ENCODE data around the gene SLC4A8. TPM values are rescaled to one million over a fixed set of nuclear protein-coding genes. Genes with fewer than 3 reads are reported as not detected.

The SLC4A8 gene
- total RNA-seq, 3 donors from 2014 or later (not counting 1 experiment from before 2014, with no cell fraction given) = 9.8 to 19.2 (median 13.6) TPM

DNA sequence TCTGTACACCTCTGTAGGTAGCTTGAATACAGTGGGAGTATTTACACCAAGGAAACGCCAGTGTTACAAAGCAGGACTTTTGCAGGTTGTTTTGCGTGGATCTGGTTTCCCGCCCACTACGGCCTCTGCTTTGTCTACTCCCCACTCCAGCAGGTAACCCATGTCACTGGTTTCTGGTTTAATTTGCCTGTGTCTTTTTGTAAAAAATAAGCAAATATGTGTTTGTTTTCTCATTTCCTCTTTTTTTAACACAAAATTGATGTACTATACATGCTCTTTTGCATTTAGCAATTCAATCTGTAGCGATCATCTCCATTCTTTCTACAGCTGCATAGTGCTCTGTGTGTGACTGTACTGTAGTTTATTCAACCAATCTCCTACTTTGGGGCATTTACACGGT lies 123.0 kb downstream of the SLC4A8 start:
- H3K36me3 Mint-ChIP-seq = no peaks in the 10 kb centered on the region

DNA sequence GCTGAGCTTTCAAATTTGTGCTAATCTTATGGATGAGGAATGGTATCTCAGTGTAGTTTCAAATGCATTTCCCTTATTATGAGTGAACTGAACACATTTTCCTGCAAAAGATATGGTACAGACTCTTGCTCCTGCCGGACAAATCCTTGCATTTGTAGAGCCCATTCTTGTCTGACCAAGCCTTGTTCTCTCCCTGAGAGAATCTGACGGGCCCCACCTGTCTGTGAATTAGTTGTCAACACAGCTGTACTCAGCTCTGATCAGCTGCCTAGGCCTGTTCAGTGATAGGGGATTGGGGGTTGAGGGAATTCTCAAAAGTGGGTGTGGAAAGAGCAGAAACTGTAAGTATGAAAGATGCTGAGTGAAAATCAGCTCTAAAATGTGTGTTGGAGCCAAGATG lies 123.6 kb downstream of the SLC4A8 start:
- Mint-ChIP-seq H3K4me1 (no peaks in the 10 kb centered on the region), H3K27ac (no peak overlapping the region), H3K36me3 (no peaks in the 10 kb centered on the region), H3K4me3 (no peak overlapping the region), H3K27me3 (ENCODE audit: low read depth in 2 of 2) (peaks cover 28 to 43% of the 10 kb centered on the region in 2 donors), H3K9me3 (no peaks in the 10 kb centered on the region)
- Histone ChIP-seq H3K27me3 (ENCODE audit: control insufficient read depth, insufficient read depth, low read length) (peaks cover 2% of the 10 kb centered on the region), H3K27ac (ENCODE audit: low read length) (no peak overlapping the region), H3K36me3 (ENCODE audit: control insufficient read depth, insufficient read depth, low read length) (no peaks in the 10 kb centered on the region), H3K4me1 (ENCODE audit: control insufficient read depth, insufficient read depth, low read length) (no peaks in the 10 kb centered on the region), H3K4me3 (ENCODE audit: low read length) (no peak overlapping the region), H3K9me3 (ENCODE audit: control insufficient read depth, insufficient read depth, low read length) (no peaks in the 10 kb centered on the region)
- intact Hi-C loops (cut with micrococcal nuclease) = no loop called here
- ATAC-seq (no peak), DNase-seq (no peak)
- TF ChIP-seq, protein P1, sequence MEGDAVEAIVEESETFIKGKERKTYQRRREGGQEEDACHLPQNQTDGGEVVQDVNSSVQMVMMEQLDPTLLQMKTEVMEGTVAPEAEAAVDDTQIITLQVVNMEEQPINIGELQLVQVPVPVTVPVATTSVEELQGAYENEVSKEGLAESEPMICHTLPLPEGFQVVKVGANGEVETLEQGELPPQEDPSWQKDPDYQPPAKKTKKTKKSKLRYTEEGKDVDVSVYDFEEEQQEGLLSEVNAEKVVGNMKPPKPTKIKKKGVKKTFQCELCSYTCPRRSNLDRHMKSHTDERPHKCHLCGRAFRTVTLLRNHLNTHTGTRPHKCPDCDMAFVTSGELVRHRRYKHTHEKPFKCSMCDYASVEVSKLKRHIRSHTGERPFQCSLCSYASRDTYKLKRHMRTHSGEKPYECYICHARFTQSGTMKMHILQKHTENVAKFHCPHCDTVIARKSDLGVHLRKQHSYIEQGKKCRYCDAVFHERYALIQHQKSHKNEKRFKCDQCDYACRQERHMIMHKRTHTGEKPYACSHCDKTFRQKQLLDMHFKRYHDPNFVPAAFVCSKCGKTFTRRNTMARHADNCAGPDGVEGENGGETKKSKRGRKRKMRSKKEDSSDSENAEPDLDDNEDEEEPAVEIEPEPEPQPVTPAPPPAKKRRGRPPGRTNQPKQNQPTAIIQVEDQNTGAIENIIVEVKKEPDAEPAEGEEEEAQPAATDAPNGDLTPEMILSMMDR (IDR thresholded peaks at IDR 0.05) = no peak
- 84% methylated on average over 2 of the region's 2 CpGs for WGBS (ENCODE audit: insufficient coverage)

More for the DNA sequence above, 123.0 kb downstream of the SLC4A8 start:
- no peaks in the 10 kb centered on the region for H3K4me1 ChIP-seq (ENCODE audit: control insufficient read depth, insufficient read depth, low read length)
- ATAC-seq (no peak), DNase-seq (no peak)
- Mint-ChIP-seq H3K4me3 (no peak overlapping the region), H3K27me3 (ENCODE audit: low read depth in 2 of 2) (peaks cover 28 to 41% of the 10 kb centered on the region in 2 donors), H3K9me3 (no peaks in the 10 kb centered on the region), H3K27ac (no peak overlapping the region), H3K4me1 (no peaks in the 10 kb centered on the region)
- H3K4me3 ChIP-seq (ENCODE audit: low read length) = no peak overlapping the region
- intact Hi-C loops (cut with micrococcal nuclease) = no loop called here
- H3K9me3 ChIP-seq (ENCODE audit: control insufficient read depth, insufficient read depth, low read length) = no peaks in the 10 kb centered on the region
- H3K36me3 ChIP-seq (ENCODE audit: control insufficient read depth, insufficient read depth, low read length) = no peaks in the 10 kb centered on the region
- peaks cover 2% of the 10 kb centered on the region for H3K27me3 ChIP-seq (ENCODE audit: control insufficient read depth, insufficient read depth, low read length)
- no peak overlapping the region for H3K27ac ChIP-seq (ENCODE audit: low read length)
- 92% methylated on average over 5 of the region's 6 CpGs for WGBS (ENCODE audit: insufficient coverage)
- TF ChIP-seq, protein P1 (IDR thresholded peaks at IDR 0.05) = no peak

DNA sequence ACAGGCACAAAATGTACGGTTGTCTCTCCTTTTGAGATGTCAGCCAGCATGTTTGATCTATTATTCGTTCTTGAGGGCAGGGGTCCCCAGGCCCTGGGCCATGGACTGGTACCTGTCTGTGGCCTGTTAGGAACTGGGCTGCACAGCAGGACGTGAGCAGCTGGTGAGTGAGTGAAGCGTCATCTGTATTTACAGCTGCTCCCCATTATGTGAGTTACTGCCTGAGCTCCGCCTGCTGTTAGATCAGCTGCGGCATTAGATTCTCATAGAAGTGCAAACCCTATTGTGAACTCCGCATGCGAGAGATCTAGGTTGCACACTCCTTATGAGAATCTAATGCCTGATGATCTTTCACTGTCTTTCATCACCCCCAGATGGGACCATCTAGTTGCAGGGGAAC lies 125.0 kb downstream of the SLC4A8 start:
- Mint-ChIP-seq H3K36me3 (no peaks in the 10 kb centered on the region), H3K27me3 (ENCODE audit: low read depth in 2 of 2) (peaks cover 28 to 52% of the 10 kb centered on the region in 2 donors), H3K4me1 (no peaks in the 10 kb centered on the region), H3K4me3 (no peak overlapping the region), H3K9me3 (no peaks in the 10 kb centered on the region), H3K27ac (no peak overlapping the region)
- no peak for ATAC-seq
- WGBS (ENCODE audit: insufficient coverage) = 94% methylated on average over 8 of the region's 8 CpGs
- H3K27me3 ChIP-seq (ENCODE audit: control insufficient read depth, insufficient read depth, low read length) = peaks cover 2% of the 10 kb centered on the region
- H3K27ac ChIP-seq (ENCODE audit: low read length) = no peak overlapping the region
- H3K4me3 ChIP-seq (ENCODE audit: low read length) = no peak overlapping the region
- no peak for DNase-seq
- H3K36me3 ChIP-seq (ENCODE audit: control insufficient read depth, insufficient read depth, low read length) = no peaks in the 10 kb centered on the region
- TF ChIP-seq, protein P1 (IDR thresholded peaks at IDR 0.05) = no peak
- H3K4me1 ChIP-seq (ENCODE audit: control insufficient read depth, insufficient read depth, low read length) = no peaks in the 10 kb centered on the region
- intact Hi-C loops (cut with micrococcal nuclease) = no loop called here
- H3K9me3 ChIP-seq (ENCODE audit: control insufficient read depth, insufficient read depth, low read length) = no peaks in the 10 kb centered on the region

Other genes starting within 250 kb of the SLC4A8 start
- 1 to 10 TPM; 5.7 to 6.6 (median 6.0) TPM for gene POU6F1, start 206.8 kb upstream of the SLC4A8 start, total RNA-seq
- 100 to 1,000 TPM; 316 to 350 (median 325) TPM for gene DAZAP2, start 186.0 kb upstream of the SLC4A8 start, total RNA-seq
- gene SMAGP, start 154.4 kb upstream of the SLC4A8 start, total RNA-seq = 10 to 100 TPM in 2 of 3 donors, 1 to 10 TPM in 1; 6.5 to 26.2 (median 19.0) TPM
- 100 to 1,000 TPM; 443 to 495 (median 478) TPM for gene BIN2, start 100.7 kb upstream of the SLC4A8 start, total RNA-seq
- gene CELA1, start 78.2 kb upstream of the SLC4A8 start, total RNA-seq = under 1 TPM in 2 of 3 donors, not detected in 1; 0.53 to 0.66 TPM
- 10 to 100 TPM; 19.3 to 38.5 (median 33.9) TPM for gene GALNT6, start 33.4 kb upstream of the SLC4A8 start, total RNA-seq
- gene SCN8A, start 166.4 kb downstream of the SLC4A8 start, total RNA-seq = under 1 TPM; 0.42 to 0.66 (median 0.65) TPM

All from natural killer cell (primary cell).